HL-60/S4 treated with retinoic acid at 250 ng/mL for 4 days and 3 days (cell line): ENCODE results near the gene IRX3.
"Not testable (repeated sequence)": the region's sequence is repeated elsewhere in the genome, so short reads cannot be mapped to it uniquely, and the experiment has no call there.

Experiments used
- in situ Hi-C: fragments of 300-500 bp; cut with MboI; formaldehyde crosslinking; loops from 2 replicates; pipeline ENCODE4 v1.7.0; 2022; ENCODE audit warnings: low sequenced_read_pairs

Gene IRX3

DNA sequence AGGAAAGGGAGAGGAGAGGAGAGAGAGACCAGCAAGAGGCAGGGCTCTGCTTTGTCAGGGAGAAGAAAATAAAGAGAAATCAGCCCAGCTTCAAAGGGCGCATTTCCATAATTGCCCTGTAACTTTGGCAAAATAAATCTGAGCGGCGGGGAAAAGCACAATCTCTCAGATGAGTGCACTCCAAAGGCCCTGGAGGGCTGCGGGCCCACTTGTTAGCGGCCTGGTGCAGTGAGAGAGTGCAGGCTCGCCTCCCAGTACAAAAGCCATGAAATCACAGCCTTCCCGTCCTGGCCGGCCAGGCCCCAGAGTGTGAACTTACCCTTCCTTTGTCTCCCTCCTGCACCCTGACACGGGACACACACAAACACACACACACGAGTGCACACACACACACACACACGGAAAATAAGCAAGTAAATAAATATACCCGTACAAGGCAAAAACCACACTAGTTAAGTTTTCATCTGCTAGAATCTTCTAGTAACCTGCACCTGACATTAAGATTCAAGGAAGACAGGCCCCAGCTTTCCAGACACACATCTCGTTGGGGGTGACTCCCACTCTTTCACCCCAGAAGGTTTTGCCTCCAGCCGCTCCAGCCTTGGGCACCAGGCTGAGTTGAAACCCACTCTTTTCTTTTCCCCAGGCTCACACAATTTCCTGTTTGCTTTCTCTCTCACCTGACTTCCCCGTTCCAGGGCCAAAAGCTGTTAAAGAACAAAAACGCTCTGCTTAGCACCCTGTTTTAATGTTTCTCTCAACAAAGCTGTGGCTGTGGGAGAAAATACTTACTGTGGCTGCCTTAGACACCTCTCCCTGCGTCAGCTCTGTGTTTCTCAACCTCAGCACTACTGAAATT is 8.5 kb downstream of the IRX3 start:
- in situ Hi-C loops, result no loop called here

GRCh38 chr16:54275956-54276355 is 10.6 kb downstream of the IRX3 start:
- in situ Hi-C loops, result no loop called here

DNA sequence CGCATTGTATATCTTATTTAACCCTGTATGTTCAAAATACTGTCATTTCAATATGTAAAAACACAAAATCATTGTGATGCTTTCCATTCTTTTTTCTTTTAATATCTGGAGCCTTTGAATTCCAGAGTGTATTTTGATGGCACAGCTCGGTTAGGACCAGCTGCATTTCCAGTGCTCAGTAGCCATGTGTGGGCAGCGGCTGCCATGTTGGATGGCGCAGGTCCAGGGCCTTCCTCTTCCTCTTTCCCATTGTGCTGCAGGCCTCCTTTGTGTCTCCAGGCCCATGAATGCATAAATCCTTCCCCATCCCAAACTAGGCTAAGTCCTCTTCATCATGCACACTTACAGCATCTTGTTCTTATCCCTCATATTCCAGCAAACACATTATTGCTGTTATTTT is 13.0 kb downstream of the IRX3 start:
- in situ Hi-C loops, result no loop called here

- in situ Hi-C loops, result no loop called here
These were observed 15.9 kb downstream of the IRX3 start for GRCh38 chr16:54270711-54271110.

- in situ Hi-C loops, result no loop called here
These were observed 17.1 kb downstream of the IRX3 start for GRCh38 chr16:54269461-54269860.

- in situ Hi-C loops, result no loop called here
These were observed 17.8 kb downstream of the IRX3 start for GRCh38 chr16:54268766-54269165.

GRCh38 chr16:54268340-54268739 is 18.2 kb downstream of the IRX3 start:
- in situ Hi-C loops, result no loop called here

DNA sequence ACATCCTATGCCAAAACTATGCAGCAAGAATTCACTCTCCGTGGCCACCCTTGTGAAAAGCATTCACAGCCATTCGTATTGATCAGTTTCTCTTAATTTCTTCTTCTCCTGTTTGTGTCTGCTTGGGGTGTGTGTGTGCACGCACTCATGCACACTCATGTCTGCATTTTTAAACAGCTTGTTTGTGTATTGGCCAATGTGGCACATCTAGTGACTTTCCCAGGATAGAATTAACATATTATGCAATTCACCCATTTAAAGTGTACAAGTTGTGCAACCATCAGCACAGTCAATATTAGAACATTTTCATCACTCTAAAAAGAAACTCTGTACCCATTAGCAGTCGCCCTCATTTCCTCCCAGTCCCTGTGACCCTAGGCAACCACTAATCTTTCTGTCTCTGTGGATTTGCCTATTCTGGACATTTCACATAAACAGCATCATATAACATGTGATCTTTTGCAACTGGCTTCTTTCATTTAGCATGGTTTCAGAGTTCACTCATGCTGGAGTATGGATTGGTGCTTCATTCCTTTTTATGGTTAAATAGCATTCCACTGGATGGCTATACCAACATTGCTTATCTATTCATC is 20.1 kb downstream of the IRX3 start:
- in situ Hi-C loops, result no loop called here

DNA sequence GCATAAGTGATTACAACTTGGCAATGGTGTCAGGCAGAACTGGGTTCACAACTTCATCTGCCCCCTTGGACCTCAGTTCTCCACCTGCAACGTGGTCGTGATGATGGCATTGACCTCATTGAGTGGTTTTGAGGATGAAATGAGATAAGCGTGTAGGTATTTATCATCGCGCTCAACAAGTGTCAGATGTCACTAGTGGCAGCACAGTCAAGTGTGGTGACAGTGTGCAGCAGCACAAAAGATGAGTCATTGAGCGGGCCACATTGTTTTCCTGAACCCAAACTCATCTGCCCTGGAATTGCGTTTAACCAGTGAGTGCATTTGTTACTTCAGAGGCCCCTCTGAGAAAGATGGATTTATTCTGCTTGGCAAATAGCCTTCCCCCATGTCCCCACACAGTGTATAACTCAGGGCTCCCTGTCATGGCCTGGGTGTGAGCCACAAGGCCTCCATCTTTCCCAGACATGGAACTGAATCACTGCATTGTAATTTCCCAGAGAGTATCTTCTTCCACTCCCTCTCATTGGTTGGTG is 20.9 kb downstream of the IRX3 start:
- in situ Hi-C loops, result no loop called here

DNA sequence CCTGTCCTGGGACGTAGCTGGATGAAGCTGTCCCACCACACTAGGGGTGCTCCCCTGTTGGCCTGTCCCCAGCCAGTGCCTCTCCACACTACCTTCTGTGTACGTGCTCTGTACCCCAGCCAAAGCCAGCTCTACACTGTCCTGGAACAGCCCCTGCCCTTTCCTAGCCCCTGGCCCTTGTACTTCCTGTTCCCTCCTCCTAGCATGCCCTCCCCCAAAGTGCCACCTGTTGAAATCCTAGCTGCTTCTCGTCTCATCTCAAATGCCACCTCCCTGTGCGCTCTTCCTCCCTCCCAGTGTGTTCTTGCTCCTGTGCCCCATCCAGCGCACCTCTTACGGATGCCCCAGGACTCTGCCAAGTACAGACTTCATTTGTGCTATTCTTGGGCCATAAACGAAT is 33.5 kb downstream of the IRX3 start:
- in situ Hi-C loops, result no loop called here

DNA sequence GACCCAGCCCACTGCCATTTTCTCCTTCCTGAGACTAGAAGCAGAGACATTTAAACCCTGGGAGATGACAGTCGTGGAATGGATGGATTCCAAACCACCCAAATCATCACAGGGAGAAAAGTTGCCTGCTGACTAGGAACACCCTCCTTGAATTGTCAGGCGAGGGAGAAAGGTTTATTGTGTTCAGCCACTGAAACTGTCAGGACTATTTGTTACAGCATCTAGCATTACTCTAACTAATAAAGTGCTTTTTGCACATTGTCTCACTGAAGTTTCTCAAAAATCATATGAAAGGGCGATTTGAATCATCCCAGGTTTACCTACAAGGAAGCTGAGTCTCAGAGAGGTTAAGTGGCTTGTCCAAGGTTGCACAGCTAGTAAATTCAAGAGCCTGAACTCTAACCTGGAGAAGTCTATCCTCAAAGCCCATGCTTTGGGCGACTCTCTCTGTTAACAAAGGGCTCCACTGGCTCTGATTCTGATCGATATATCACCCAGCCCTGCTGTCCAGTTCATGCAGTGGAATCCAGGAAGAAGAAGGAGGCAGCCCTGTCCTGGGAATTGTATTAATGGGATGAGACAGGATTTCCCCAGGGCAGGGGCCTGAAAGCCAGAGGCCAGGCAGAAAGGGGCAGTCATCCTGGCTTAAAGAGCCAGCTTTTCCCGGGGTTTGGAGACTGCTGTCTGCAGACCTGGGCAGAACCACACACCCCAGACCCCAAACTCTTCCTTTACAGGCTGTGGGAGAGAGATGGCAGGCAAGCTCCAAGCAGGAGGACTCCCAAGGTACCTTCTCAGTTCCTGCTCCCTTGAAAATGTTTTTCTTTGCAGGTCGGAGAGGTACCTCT is 37.5 kb downstream of the IRX3 start:
- in situ Hi-C loops, result no loop called here

- in situ Hi-C loops, result not testable (repeated sequence)
These were observed 38.9 kb downstream of the IRX3 start for GRCh38 chr16:54247705-54248104.

- in situ Hi-C loops, result no loop called here
These were observed 40.1 kb downstream of the IRX3 start for GRCh38 chr16:54246454-54246821.

DNA sequence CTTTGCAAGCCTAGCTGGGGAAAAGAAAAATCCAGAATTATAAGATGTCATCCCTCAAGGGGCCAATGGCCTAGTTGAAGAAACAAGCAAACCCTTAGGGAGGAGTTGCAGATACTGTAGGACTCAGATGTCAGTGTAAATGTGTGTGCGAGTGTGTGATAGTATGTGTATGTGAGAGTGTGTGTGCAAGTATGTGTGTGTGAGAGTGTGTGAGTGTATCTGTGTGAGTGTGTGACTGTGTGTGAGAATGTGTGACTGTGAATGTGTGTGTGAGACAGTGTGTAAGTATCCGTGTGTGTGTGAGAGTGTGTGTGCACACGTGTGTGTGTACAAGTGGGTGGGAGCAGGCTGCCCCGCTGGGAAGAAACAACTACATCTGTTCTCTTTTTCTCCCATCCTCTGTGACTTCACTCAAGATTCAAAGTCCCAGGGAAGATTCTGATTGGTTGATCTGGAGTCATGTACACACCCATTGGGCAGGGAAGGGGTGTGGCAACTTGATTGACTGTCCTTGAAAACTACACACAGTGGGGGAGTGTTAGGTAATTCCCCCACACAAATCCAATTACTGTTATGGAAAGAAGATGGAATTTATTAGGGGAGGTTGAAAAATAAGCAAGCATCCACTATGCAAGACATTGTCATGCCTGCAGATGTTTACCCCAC is 40.7 kb downstream of the IRX3 start:
- in situ Hi-C loops, result no loop called here

DNA sequence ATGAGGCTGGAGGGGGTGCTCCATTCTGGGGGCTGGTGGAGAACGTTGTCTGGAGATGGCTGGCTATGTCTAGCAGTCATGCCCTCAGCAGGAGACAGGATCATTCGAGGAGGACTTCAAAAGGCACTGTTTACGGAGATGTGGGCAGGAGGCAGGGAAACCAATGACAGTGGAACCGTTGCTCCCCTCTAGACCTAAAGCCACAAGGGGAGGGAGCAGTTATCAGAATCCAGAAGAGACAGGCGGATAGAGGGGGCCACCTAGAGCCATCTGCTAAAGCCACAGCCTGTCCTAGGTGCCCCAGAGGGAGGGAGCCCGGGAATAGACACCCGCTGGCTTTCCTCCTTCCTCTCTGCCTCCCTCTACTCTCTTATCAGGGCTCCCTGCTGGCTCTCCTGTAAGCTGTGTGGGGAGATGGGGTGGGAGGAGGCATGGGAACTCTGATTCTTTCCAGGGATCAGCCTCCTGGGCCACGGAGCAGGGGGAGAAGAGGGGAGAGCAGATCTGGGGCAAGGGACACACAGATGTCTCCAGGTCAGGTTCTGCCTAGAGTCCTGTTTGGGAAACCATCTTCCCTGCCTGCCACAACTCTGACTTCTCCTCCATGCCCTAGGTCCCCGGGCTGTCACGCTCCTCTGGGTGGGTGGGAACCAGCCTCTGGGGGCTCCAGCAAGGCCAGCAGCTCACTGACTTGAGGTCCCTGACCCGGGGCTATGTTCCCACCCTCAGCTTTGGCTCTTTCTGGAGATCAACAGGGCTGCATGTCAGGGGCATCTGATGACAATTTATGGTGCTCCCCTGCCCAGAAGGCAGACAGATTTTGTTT is 42.3 kb downstream of the IRX3 start:
- in situ Hi-C loops, result no loop called here

- in situ Hi-C loops, result no loop called here
These were observed 43.4 kb downstream of the IRX3 start for GRCh38 chr16:54243202-54243601.

DNA sequence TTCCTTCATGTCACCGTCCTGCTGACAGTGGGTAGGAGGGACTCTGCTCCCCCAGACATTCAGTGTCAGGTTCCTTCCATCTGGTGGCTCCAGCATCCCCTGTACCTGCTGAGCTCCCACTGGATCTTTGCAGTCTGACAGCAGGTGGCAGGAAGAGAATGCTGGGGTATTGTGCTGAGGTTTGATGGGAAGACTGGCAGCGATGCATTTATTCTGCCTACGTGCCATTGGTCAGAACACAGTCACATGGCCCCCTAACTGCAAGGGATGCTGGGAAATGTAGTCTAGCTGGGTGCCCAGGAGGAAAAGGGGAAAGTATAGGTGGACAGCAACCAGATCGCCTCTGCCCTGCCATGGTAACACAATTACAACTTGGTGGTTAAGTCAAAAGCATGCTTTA is 44.4 kb downstream of the IRX3 start:
- in situ Hi-C loops, result no loop called here

GRCh38 chr16:54241525-54241924 is 45.1 kb downstream of the IRX3 start:
- in situ Hi-C loops, result no loop called here

- in situ Hi-C loops, result no loop called here
These were observed 46.1 kb downstream of the IRX3 start for GRCh38 chr16:54240271-54241129.
